ENCODE data around the gene TEX22.
"Not testable (repeated sequence)": the region's sequence is repeated elsewhere in the genome, so short reads cannot be mapped to it uniquely, and the experiment has no call there.

GRCh38 chr14:105361412-105361811 lies 36.9 kb upstream of the TEX22 start:
- TF ChIP-seq POLR2A (IDR thresholded peaks at IDR 0.05); EP300 (IDR thresholded peaks at IDR 0.05; ENCODE audit: low read depth); CTCF (IDR thresholded peaks at IDR 0.05); POLR2AphosphoS5 (IDR thresholded peaks at IDR 0.05): not testable (repeated sequence)
